Subcutaneous abdominal adipose tissue (tissue), 5 donors: ENCODE results near the gene OGDH.

ENCODE experiments used
- H3K27ac ChIP-seq: one replicate; pipeline ENCODE4 v1.7.0; 2013; ENCODE audit warnings: low read depth, mild to moderate bottlenecking, inconsistent platforms, low read length, moderate library complexity
- H3K27me3 ChIP-seq, 5 donors: one replicate each; pipeline ENCODE4 v1.7.0; 2013; ENCODE audit warnings: low read length in 5 of 5, inconsistent platforms in 1 of 5; ENCODE audit not compliant: control insufficient read depth in 5 of 5, insufficient read depth in 4 of 5
- H3K36me3 ChIP-seq, 5 donors: one replicate each; pipeline ENCODE4 v1.7.0; 2013; ENCODE audit warnings: low read length in 5 of 5; ENCODE audit not compliant: control insufficient read depth in 5 of 5, insufficient read depth in 5 of 5
- H3K4me1 ChIP-seq, 5 donors: one replicate each; pipeline ENCODE4 v1.7.0; 2013; ENCODE audit warnings: low read length in 5 of 5, mild to moderate bottlenecking in 3 of 5, moderate library complexity in 1 of 5; ENCODE audit not compliant: control insufficient read depth in 5 of 5, insufficient read depth in 5 of 5
- H3K4me3 ChIP-seq, 5 donors: one replicate each; pipeline ENCODE4 v1.7.0; 2013; ENCODE audit warnings: low read length in 5 of 5, low read depth in 1 of 5
- H3K9ac ChIP-seq, 5 donors: one replicate each; pipeline ENCODE4 v1.7.0; 2013; ENCODE audit warnings: low read length in 5 of 5, mild to moderate bottlenecking in 4 of 5, moderate library complexity in 3 of 5
- H3K9me3 ChIP-seq, 5 donors: one replicate each; pipeline ENCODE4 v1.7.0; 2013; ENCODE audit warnings: low read length in 5 of 5; ENCODE audit not compliant: control insufficient read depth in 5 of 5
- donor health status: healthy.
- donor health status: healthy.
- donor health status: healthy.
- donor health status: healthy.
- donor health status: healthy.

Gene OGDH

GRCh38 chr7:44565795-44566559, 40.5 kb upstream of the OGDH start:
- H3K27ac ChIP-seq: peak overlapping the region; percentile 45
- no peak overlapping the region for H3K4me3 ChIP-seq
- peaks cover 0 to 46% (median 22%) of the 10 kb centered on the region in 5 donors for H3K4me1 ChIP-seq
- H3K9me3 ChIP-seq: no peaks in the 10 kb centered on the region
- peaks cover 0 to 76% (median 66%) of the 10 kb centered on the region in 5 donors for H3K36me3 ChIP-seq
- H3K9ac ChIP-seq: no peak overlapping the region
- no peaks in the 10 kb centered on the region for H3K27me3 ChIP-seq

- Histone ChIP-seq H3K27me3 (no peaks in the 10 kb centered on the region), H3K36me3 (peaks cover 2 to 83% (median 73%) of the 10 kb centered on the region in 5 donors), H3K9me3 (no peaks in the 10 kb centered on the region)
Observed at GRCh38 chr7:44566680-44567079, 39.7 kb upstream of the OGDH start.

GRCh38 chr7:44567884-44568283, 38.5 kb upstream of the OGDH start:
- peaks cover 5 to 42% (median 22%) of the 10 kb centered on the region in 5 donors for H3K4me1 ChIP-seq
- H3K36me3 ChIP-seq: peaks cover 7 to 94% (median 84%) of the 10 kb centered on the region in 5 donors
- no peaks in the 10 kb centered on the region for H3K27me3 ChIP-seq
- H3K9ac ChIP-seq: no peak overlapping the region
- H3K27ac ChIP-seq: no peak overlapping the region
- H3K9me3 ChIP-seq: no peaks in the 10 kb centered on the region
- no peak overlapping the region for H3K4me3 ChIP-seq

More at GRCh38 chr7:44566680-44567079, 39.7 kb upstream of the OGDH start:
- Histone ChIP-seq H3K4me3 (no peak overlapping the region), H3K27ac (no peak overlapping the region), H3K4me1 (peaks cover 0 to 45% (median 22%) of the 10 kb centered on the region in 5 donors), H3K9ac (no peak overlapping the region)

- Histone ChIP-seq H3K36me3 (peaks cover 7 to 86% (median 84%) of the 10 kb centered on the region in 5 donors), H3K27ac (no peak overlapping the region), H3K4me3 (no peak overlapping the region), H3K4me1 (peaks cover 8 to 40% (median 22%) of the 10 kb centered on the region in 5 donors), H3K9me3 (no peaks in the 10 kb centered on the region), H3K27me3 (no peaks in the 10 kb centered on the region), H3K9ac (peak overlapping the region in 1 of 5 donors; percentile 19)
Observed at GRCh38 chr7:44568771-44569560, 37.5 kb upstream of the OGDH start.

- H3K9me3 ChIP-seq: no peaks in the 10 kb centered on the region
- peaks cover 7 to 76% (median 76%) of the 10 kb centered on the region in 5 donors for H3K36me3 ChIP-seq
- H3K27ac ChIP-seq: no peak overlapping the region
- peaks cover 10 to 47% (median 28%) of the 10 kb centered on the region in 5 donors for H3K4me1 ChIP-seq
- no peak overlapping the region for H3K9ac ChIP-seq
- no peaks in the 10 kb centered on the region for H3K27me3 ChIP-seq
- H3K4me3 ChIP-seq: no peak overlapping the region
Observed at GRCh38 chr7:44569959-44570358, 36.5 kb upstream of the OGDH start.

- H3K27me3 ChIP-seq: no peaks in the 10 kb centered on the region
- H3K9me3 ChIP-seq: no peaks in the 10 kb centered on the region
- peak overlapping the region; percentile 69 to 97 (median 82) for H3K4me3 ChIP-seq
- H3K36me3 ChIP-seq: peaks cover 7 to 62% (median 53%) of the 10 kb centered on the region in 5 donors
- H3K27ac ChIP-seq: peak overlapping the region; percentile 88
- peaks cover 12 to 44% (median 28%) of the 10 kb centered on the region in 5 donors for H3K4me1 ChIP-seq
- peak overlapping the region; percentile 88 to 93 (median 93) for H3K9ac ChIP-seq
Observed at GRCh38 chr7:44572771-44573170, 33.7 kb upstream of the OGDH start.

- Histone ChIP-seq H3K9me3 (no peaks in the 10 kb centered on the region), H3K36me3 (peaks cover 7 to 59% (median 51%) of the 10 kb centered on the region in 5 donors), H3K4me1 (peaks cover 12 to 38% (median 26%) of the 10 kb centered on the region in 5 donors), H3K27ac (peak within 1 kb of the TSS; percentile 88), H3K9ac (peak within 1 kb of the TSS; percentile 88 to 93 (median 93)), H3K27me3 (no peaks in the 10 kb centered on the region), H3K4me3 (peak within 1 kb of the TSS; percentile 69 to 97 (median 82))
Observed at GRCh38 chr7:44573464-44574286, 32.8 kb upstream of the OGDH start, which contains the start of gene DDX56. TSS of gene DDX56 (minus strand) at chr7:44573908. CDS start at chr7:44573895, 13 bp downstream.

GRCh38 chr7:44574287-44574872, 32.0 kb upstream of the OGDH start:
- peaks cover 7 to 59% (median 51%) of the 10 kb centered on the region in 5 donors for H3K36me3 ChIP-seq
- peak overlapping the region; percentile 69 to 96 (median 82) for H3K4me3 ChIP-seq
- H3K27ac ChIP-seq: peak overlapping the region; percentile 88
- no peaks in the 10 kb centered on the region for H3K27me3 ChIP-seq
- peaks cover 12 to 31% (median 25%) of the 10 kb centered on the region in 5 donors for H3K4me1 ChIP-seq
- peak overlapping the region; percentile 82 to 93 (median 92) for H3K9ac ChIP-seq
- no peaks in the 10 kb centered on the region for H3K9me3 ChIP-seq

- no peak overlapping the region for H3K4me3 ChIP-seq
- H3K4me1 ChIP-seq: peaks cover 12 to 30% (median 25%) of the 10 kb centered on the region in 5 donors
- H3K9ac ChIP-seq: peak overlapping the region in 2 of 5 donors; percentile 88 to 93
- H3K27me3 ChIP-seq: no peaks in the 10 kb centered on the region
- peaks cover 12 to 56% (median 51%) of the 10 kb centered on the region in 5 donors for H3K36me3 ChIP-seq
- H3K9me3 ChIP-seq: no peaks in the 10 kb centered on the region
- no peak overlapping the region for H3K27ac ChIP-seq
Observed at GRCh38 chr7:44575054-44575453, 31.4 kb upstream of the OGDH start.
